Measurements from ENCODE around the gene FUT8.

The FUT8 gene

DNA sequence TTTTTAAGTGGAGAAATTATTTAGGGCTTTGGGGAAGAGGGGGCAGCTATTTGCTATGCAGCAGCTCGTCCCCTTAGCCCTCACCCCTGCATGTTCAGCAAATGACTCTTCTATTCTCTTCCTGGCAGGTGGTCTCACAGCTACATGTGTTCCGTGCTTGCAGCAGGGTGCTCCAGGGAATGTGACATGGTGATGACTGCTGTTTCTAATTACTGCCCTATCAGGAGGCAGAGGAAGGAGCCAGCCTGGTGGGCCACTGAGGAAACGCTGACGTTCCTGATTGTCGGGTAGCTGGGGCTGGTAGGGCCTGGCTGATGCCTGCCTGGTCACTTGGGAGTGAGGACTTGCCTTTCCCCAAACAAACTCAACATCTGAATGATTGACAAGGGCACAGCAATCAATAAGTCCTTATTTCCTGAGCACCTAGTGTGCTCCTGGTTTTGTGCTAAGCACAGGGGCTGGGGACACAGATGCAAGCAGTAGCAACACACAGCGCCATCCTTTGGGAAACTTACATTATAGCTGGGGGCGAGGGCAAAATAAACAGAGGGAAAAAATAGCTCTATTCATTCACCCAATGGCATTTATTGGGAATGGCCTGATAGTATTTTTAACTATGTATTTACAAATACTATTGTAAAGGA lies 377.8 kb downstream of the FUT8 start:
- H3K27ac ChIP-seq (ENCODE audit: low read length) = no peak overlapping the region
- H3K4me2 ChIP-seq (ENCODE audit: insufficient read depth, low read length) = no peak overlapping the region
- TF ChIP-seq EZH2 (IDR thresholded peaks at IDR 0.05; ENCODE audit: borderline replicate concordance, low read depth, low read length, severe bottlenecking) = no peak
- TF ChIP-seq, protein P1, sequence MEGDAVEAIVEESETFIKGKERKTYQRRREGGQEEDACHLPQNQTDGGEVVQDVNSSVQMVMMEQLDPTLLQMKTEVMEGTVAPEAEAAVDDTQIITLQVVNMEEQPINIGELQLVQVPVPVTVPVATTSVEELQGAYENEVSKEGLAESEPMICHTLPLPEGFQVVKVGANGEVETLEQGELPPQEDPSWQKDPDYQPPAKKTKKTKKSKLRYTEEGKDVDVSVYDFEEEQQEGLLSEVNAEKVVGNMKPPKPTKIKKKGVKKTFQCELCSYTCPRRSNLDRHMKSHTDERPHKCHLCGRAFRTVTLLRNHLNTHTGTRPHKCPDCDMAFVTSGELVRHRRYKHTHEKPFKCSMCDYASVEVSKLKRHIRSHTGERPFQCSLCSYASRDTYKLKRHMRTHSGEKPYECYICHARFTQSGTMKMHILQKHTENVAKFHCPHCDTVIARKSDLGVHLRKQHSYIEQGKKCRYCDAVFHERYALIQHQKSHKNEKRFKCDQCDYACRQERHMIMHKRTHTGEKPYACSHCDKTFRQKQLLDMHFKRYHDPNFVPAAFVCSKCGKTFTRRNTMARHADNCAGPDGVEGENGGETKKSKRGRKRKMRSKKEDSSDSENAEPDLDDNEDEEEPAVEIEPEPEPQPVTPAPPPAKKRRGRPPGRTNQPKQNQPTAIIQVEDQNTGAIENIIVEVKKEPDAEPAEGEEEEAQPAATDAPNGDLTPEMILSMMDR (IDR thresholded peaks at IDR 0.05; ENCODE audit: borderline replicate concordance, extremely low read depth, low read length, poor library complexity, severe bottlenecking) = no peak
- no peaks in the 10 kb centered on the region for H3K4me1 ChIP-seq (ENCODE audit: insufficient read depth, low read length)
- no peak overlapping the region for H2AFZ ChIP-seq (ENCODE audit: low read depth, low read length)
- no peak overlapping the region for H3K4me3 ChIP-seq (ENCODE audit: low read depth in 1 of 2, low read length in 2 of 2)
- H3K79me2 ChIP-seq (ENCODE audit: insufficient read depth, low read length) = no peaks in the 10 kb centered on the region
- no peaks in the 10 kb centered on the region for H3K27me3 ChIP-seq (ENCODE audit: insufficient read depth, low read length, poor library complexity)
- H3K9ac ChIP-seq (ENCODE audit: low read depth, low read length) = no peak overlapping the region
- H3K36me3 ChIP-seq (ENCODE audit: insufficient read depth, low read length) = no peaks in the 10 kb centered on the region
- ATAC-seq (ENCODE audit: insufficient read depth, low read depth) (no peak), DNase-seq (no peak)
- H4K20me1 ChIP-seq (ENCODE audit: insufficient read depth, low read length) = no peaks in the 10 kb centered on the region; the same call in 1 of the 2 replicates
- H3K9me3 ChIP-seq (ENCODE audit: insufficient read depth, low read length, severe bottlenecking) = no peaks in the 10 kb centered on the region

DNA sequence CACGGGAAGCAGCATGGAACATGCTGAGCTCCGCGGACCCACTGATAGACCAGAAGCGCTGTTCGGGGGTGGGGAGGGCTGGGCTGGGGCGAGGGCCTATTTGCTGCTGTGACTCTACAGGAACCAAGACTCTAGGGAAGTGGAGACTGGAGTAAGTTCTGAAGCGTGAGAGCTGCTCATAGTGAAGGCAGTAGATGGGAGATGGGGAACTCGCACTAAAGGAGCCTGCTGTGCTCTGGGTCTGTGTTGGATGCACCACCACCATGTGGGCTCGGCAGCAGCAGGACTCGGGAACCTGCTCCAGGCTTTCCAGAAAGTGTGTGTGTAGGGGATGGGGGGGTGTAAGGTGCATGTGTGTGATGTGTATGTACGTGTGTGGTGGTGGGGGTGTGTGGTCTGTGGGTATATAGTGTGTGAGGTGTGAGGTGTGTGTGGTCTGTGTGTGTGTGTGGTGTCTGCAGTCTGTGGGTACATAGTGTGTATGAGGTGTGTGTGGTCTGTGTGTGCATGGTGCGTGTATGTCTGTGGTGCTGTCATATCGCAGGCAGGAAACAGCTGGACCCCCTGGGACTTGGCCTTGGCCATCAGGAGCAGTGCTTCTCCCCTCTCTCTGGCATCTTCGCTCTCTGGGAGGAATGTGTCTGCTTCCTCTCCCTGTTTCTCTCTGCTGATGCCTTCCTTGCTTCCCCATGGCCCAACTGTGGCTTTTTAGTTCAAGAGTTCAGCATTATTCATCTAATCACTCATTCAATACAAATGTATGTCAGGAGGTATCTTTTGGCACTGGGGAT lies 378.9 kb downstream of the FUT8 start:
- Histone ChIP-seq H3K27me3 (ENCODE audit: insufficient read depth, low read length, poor library complexity) (no peaks in the 10 kb centered on the region), H3K9ac (ENCODE audit: low read depth, low read length) (no peak overlapping the region), H3K9me3 (ENCODE audit: insufficient read depth, low read length, severe bottlenecking) (no peaks in the 10 kb centered on the region), H3K36me3 (ENCODE audit: insufficient read depth, low read length) (no peaks in the 10 kb centered on the region), H3K27ac (ENCODE audit: low read length) (no peak overlapping the region), H3K4me1 (ENCODE audit: insufficient read depth, low read length) (no peaks in the 10 kb centered on the region), H3K4me2 (ENCODE audit: insufficient read depth, low read length) (no peak overlapping the region), H4K20me1 (ENCODE audit: insufficient read depth, low read length) (no peaks in the 10 kb centered on the region; the same call in 1 of the 2 replicates), H3K4me3 (ENCODE audit: low read depth in 1 of 2, low read length in 2 of 2) (no peak overlapping the region), H2AFZ (ENCODE audit: low read depth, low read length) (no peak overlapping the region), H3K79me2 (ENCODE audit: insufficient read depth, low read length) (no peaks in the 10 kb centered on the region)
- DNase-seq (peak; percentile 17), ATAC-seq (ENCODE audit: insufficient read depth, low read depth) (peak; percentile 67)
- TF ChIP-seq, protein P1 (IDR thresholded peaks at IDR 0.05; ENCODE audit: borderline replicate concordance, extremely low read depth, low read length, poor library complexity, severe bottlenecking) = no peak
- no peak for TF ChIP-seq EZH2 (IDR thresholded peaks at IDR 0.05; ENCODE audit: borderline replicate concordance, low read depth, low read length, severe bottlenecking)

DNA sequence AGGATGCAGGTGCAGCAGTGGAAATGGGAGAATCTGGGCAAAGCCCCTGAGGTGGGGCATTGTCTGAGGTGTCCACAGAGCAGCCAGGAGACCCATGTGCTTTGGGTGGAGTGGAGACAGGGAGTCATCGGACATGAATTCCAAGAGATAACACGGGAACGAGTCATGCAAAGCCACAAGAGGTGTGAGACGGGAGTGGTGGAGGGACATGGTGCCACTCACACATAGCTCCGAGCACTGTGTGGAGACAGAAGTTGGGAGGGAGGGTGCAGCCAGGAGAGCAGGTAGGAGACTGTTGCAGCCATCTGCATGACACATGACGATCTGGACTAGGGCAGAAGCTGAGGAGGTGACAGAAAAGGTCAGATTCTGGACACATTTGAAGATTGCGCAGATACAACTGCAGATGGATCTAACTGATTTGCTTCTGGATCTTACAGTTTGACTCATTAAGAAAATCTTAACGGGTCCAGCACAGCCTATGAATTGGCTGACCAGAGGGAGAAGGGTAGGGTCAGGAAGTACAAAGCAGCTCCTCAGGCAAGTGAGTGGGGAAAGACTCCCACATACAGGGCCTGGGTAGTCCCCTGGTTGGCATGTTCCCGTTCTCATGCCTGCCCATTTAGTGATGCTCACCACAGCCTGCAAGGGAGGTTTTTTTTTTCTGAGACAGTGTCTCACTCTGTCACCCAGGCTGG lies 379.8 kb downstream of the FUT8 start:
- H3K4me1 ChIP-seq (ENCODE audit: insufficient read depth, low read length) = no peaks in the 10 kb centered on the region
- no peaks in the 10 kb centered on the region for H3K9me3 ChIP-seq (ENCODE audit: insufficient read depth, low read length, severe bottlenecking)
- no peaks in the 10 kb centered on the region for H3K79me2 ChIP-seq (ENCODE audit: insufficient read depth, low read length)
- no peak overlapping the region for H3K4me3 ChIP-seq (ENCODE audit: low read depth in 1 of 2, low read length in 2 of 2)
- no peak overlapping the region for H3K4me2 ChIP-seq (ENCODE audit: insufficient read depth, low read length)
- no peaks in the 10 kb centered on the region for H3K36me3 ChIP-seq (ENCODE audit: insufficient read depth, low read length)
- ATAC-seq (ENCODE audit: insufficient read depth, low read depth) (no peak), DNase-seq (no peak)
- no peaks in the 10 kb centered on the region for H3K27me3 ChIP-seq (ENCODE audit: insufficient read depth, low read length, poor library complexity)
- no peak overlapping the region for H3K9ac ChIP-seq (ENCODE audit: low read depth, low read length)
- H2AFZ ChIP-seq (ENCODE audit: low read depth, low read length) = no peak overlapping the region
- no peaks in the 10 kb centered on the region; the same call in 1 of the 2 replicates for H4K20me1 ChIP-seq (ENCODE audit: insufficient read depth, low read length)
- no peak overlapping the region for H3K27ac ChIP-seq (ENCODE audit: low read length)
- TF ChIP-seq, protein P1 (IDR thresholded peaks at IDR 0.05; ENCODE audit: borderline replicate concordance, extremely low read depth, low read length, poor library complexity, severe bottlenecking) = no peak
- no peak for TF ChIP-seq EZH2 (IDR thresholded peaks at IDR 0.05; ENCODE audit: borderline replicate concordance, low read depth, low read length, severe bottlenecking)

Data from DND-41 (cell line).